OCI-LY7 (cell line): ENCODE measurements around the gene PIGZ. TPM values are rescaled to one million over a fixed set of nuclear protein-coding genes. Genes with fewer than 3 reads are reported as not detected.

Experiments used
- BruUV-seq: library from RNA; stranded (reverse); fragments of 400-500 nt; replicated peaks from 2 replicates; lab custom pipeline; 2021; lab: Mats Ljungman, UMichigan
- CTCF ChIA-PET: fragments of 300-600 bp; sonication (Branson Sonifier 250); formaldehyde crosslinking; loops from one replicate; lab custom pipeline; 2022; ENCODE audit warnings: antibody characterized with exemption; ENCODE audit not compliant: unreplicated experiment; lab: Charles Lee
- POLR2A ChIA-PET: fragments of 300-600 bp; sonication (Branson Sonifier 250); formaldehyde crosslinking; loops from one replicate; lab custom pipeline; 2022; ENCODE audit warnings: antibody characterized with exemption; lab: Charles Lee
- DNase-seq: peaks from one replicate; pipeline ENCODE4 v3.0.0-alpha.2; 2015; ENCODE audit warnings: low spot score
- H2AFZ ChIP-seq: fragments of 200-600 bp; sonication (generic), shearing (Covaris generic); 2 replicates; pipeline ENCODE4 v1.6.1; 2014; ENCODE audit warnings: mild to moderate bottlenecking, antibody characterized with exemption, low read length, moderate library complexity
- H3K27ac ChIP-seq: fragments of 200-600 bp; sonication (generic); 2 replicates; pipeline ENCODE4 v1.5.1; 2014; ENCODE audit warnings: mixed run types, low read depth, mild to moderate bottlenecking, moderate library complexity, low read length, inconsistent platforms; ENCODE audit not compliant: poor library complexity, severe bottlenecking
- H3K36me3 ChIP-seq: fragments of 200-600 bp; sonication (generic); 2 replicates; pipeline ENCODE4 v1.6.1; 2014; ENCODE audit warnings: mild to moderate bottlenecking, antibody characterized with exemption, low read length, moderate library complexity, mixed read lengths; ENCODE audit not compliant: insufficient read depth
- H3K4me1 ChIP-seq: fragments of 200-600 bp; sonication (generic); 2 replicates; pipeline ENCODE4 v1.5.1; 2014; ENCODE audit warnings: mild to moderate bottlenecking, low read length; ENCODE audit not compliant: insufficient read depth, poor library complexity, severe bottlenecking
- H3K4me2 ChIP-seq: fragments of 200-600 bp; sonication (generic); 2 replicates; pipeline ENCODE4 v1.6.1; 2014; ENCODE audit warnings: mild to moderate bottlenecking, low read length
- H3K4me3 ChIP-seq: fragments of 200-600 bp; sonication (generic); 2 replicates; pipeline ENCODE4 v1.5.1; 2014; ENCODE audit warnings: mild to moderate bottlenecking, low read depth, low read length; ENCODE audit not compliant: poor library complexity, severe bottlenecking
- H3K79me2 ChIP-seq: fragments of 200-600 bp; sonication (generic); 2 replicates; pipeline ENCODE4 v1.6.1; 2016; ENCODE audit warnings: low read depth, mild to moderate bottlenecking, low read length, moderate library complexity, mixed read lengths; ENCODE audit not compliant: insufficient read depth
- H3K9me2 ChIP-seq: fragments of 200-600 bp; sonication (generic); 2 replicates; pipeline ENCODE4 v1.6.1; 2016; ENCODE audit warnings: mild to moderate bottlenecking, low read length, mixed read lengths; ENCODE audit not compliant: insufficient read depth
- H3K9me3 ChIP-seq: fragments of 200-600 bp; sonication (generic); 2 replicates; pipeline ENCODE4 v1.6.1; 2014; ENCODE audit warnings: mild to moderate bottlenecking, mixed run types, low read length, mixed read lengths
- H4K20me1 ChIP-seq: fragments of 200-600 bp; sonication (generic); 2 replicates; pipeline ENCODE4 v1.6.1; 2014; ENCODE audit warnings: mild to moderate bottlenecking, antibody characterized with exemption, low read length, moderate library complexity, mixed read lengths; ENCODE audit not compliant: insufficient read depth
- EZH2phosphoT487 ChIP-seq: fragments of 200-600 bp; sonication (generic); IDR thresholded peaks from 2 replicates; pipeline ENCODE4 v1.6.1; 2018; ENCODE audit warnings: low read depth, borderline replicate concordance, mild to moderate bottlenecking, mixed run types, antibody characterized with exemption, low read length, moderate library complexity, mixed read lengths
- intact Hi-C: fragments of 100-400 bp; cut with micrococcal nuclease; formaldehyde crosslinking; loops from one replicate; pipeline ENCODE4 v1.10.0; 2022; ENCODE audit not compliant: unreplicated experiment
- total RNA-seq, 2 experiments: library from RNA; depleted of rRNA in 1 of 2; stranded (reverse); fragments of >200 nt in 1 of 2; shearing (Covaris generic) in 1 of 2; gene quantifications; 2 replicates each; pipeline ENCODE4 v1.2.3, GENCODE V29; 2014 to 2022
- TF ChIP-seq, protein P1 (sequence below): fragments of 200-600 bp; sonication (generic); conservative IDR thresholded peaks from 2 replicates; pipeline ENCODE4 v1.5.1; 2014; ENCODE audit warnings: mild to moderate bottlenecking, antibody characterized with exemption, low read length, moderate library complexity, mixed read lengths

Gene PIGZ
- total RNA-seq, 2 experiments from 2014 or later, result not detected

- Histone ChIP-seq H3K9me3 (no peaks in the 10 kb centered on the region), H3K27ac (peak overlapping the region; percentile 21), H3K79me2 (no peaks in the 10 kb centered on the region), H4K20me1 (no peaks in the 10 kb centered on the region; the same call in 1 of the 2 replicates), H3K36me3 (no peaks in the 10 kb centered on the region), H3K4me3 (peak overlapping the region; percentile 71), H3K4me1 (peaks cover 25% of the 10 kb centered on the region), H2AFZ (peak overlapping the region; percentile 90), H3K9me2 (no peaks in the 10 kb centered on the region), H3K4me2 (peak overlapping the region; percentile 99)
- ChIA-PET CTCF (interaction anchor here (0.7 to 1.2 kb wide), 2 partner anchors 19 to 462 kb away, joined by 3 to 4 read pairs; no protein-coding TSS in a partner anchor), POLR2A (interaction anchor here (0.7 to 1.6 kb wide), 3 partner anchors 10 to 66 kb away, joined by 3 to 7 read pairs (median 4); no protein-coding TSS in a partner anchor)
- peak; percentile 41 for DNase-seq
- TF ChIP-seq, protein P1, sequence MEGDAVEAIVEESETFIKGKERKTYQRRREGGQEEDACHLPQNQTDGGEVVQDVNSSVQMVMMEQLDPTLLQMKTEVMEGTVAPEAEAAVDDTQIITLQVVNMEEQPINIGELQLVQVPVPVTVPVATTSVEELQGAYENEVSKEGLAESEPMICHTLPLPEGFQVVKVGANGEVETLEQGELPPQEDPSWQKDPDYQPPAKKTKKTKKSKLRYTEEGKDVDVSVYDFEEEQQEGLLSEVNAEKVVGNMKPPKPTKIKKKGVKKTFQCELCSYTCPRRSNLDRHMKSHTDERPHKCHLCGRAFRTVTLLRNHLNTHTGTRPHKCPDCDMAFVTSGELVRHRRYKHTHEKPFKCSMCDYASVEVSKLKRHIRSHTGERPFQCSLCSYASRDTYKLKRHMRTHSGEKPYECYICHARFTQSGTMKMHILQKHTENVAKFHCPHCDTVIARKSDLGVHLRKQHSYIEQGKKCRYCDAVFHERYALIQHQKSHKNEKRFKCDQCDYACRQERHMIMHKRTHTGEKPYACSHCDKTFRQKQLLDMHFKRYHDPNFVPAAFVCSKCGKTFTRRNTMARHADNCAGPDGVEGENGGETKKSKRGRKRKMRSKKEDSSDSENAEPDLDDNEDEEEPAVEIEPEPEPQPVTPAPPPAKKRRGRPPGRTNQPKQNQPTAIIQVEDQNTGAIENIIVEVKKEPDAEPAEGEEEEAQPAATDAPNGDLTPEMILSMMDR, result 0 out of 2 replicates have a peak, but pooled peaks have one; percentile 16
- no peak for TF ChIP-seq EZH2phosphoT487
- intact Hi-C loops, result loop anchor here (1.0 to 10.0 kb wide), 2 partner anchors 184 to 511 kb away; no protein-coding TSS in a partner anchor
- BruUV-seq, result TSS peak; percentile 86
Observed at GRCh38 chr3:197003461-197004385, 35.1 kb upstream of the PIGZ start.

DNA sequence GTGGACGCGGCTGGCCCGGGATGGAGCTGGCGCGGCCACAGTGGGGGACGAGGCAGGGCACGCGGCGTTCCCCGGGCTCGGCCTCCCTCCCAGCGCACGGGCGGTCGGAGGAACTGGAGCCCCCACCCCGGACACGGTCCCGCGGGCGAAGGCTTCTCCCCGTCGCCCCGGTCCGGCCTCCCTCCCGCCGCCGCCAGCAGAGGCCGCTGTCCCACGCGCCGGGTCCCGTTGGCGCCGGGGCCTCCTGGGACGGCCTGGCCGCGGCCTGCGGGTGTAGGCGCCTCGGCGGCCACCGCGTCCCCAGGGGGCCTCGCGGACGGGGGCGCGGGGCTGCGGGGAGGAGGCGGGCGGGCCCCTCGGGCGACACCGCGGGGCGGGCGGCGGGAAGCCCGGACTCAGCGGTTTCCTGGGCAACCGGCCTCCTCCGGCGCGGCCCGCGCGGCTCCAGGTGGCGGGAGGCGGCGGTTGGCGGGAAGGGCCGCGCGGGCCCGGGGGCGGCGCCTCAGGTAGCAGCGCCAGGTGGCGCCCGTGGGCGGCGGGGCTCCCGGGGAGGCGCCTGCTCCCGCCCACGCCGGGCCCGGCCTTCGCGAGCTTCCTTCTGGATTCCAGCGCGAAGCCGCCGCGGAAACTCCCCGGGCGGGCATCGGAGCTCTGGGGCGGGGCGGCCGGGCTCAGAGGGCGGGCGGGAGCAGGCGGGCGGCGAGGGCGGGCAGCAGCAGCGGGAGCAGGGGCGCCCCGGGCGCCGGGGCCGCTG, 34.2 kb upstream of the PIGZ start:
- Histone ChIP-seq H3K4me1 (peaks cover 25% of the 10 kb centered on the region), H3K79me2 (no peaks in the 10 kb centered on the region), H2AFZ (peak overlapping the region; percentile 96), H3K9me3 (no peaks in the 10 kb centered on the region), H3K4me3 (peak overlapping the region; percentile 71), H4K20me1 (no peaks in the 10 kb centered on the region; the same call in 1 of the 2 replicates), H3K4me2 (peak overlapping the region; percentile 99), H3K9me2 (no peaks in the 10 kb centered on the region), H3K36me3 (no peaks in the 10 kb centered on the region), H3K27ac (no peak overlapping the region)
- TF ChIP-seq EZH2phosphoT487, result no peak
- TF ChIP-seq, protein P1, result peak; percentile 68
- ChIA-PET POLR2A (interaction anchor here (1.6 kb wide), 1 partner anchor 19 kb away, joined by 4 read pairs; no protein-coding TSS in a partner anchor), CTCF (interaction anchor here (0.6 kb wide), 2 partner anchors 20 to 107 kb away, joined by 3 read pairs; no protein-coding TSS in a partner anchor)
- peak; percentile 86 for DNase-seq
- BruUV-seq, result no TSS peak
- intact Hi-C loops, result loop anchor here (1.0 to 10.0 kb wide), 4 partner anchors 20 to 512 kb away; partner anchors contain the start of gene MELTF
